TTC549 (cell line): ENCODE data around the gene NPAS3.

ENCODE experiments used
- FAIRE-seq: peaks from 2 replicates; lab custom pipeline; 2012; peaks lifted over from hg19 to GRCh38; lab: Jason Lieb, UNC

The NPAS3 gene

GRCh38 chr14:33186656-33187055, 248.0 kb downstream of the NPAS3 start:
- FAIRE-seq = no peak

DNA sequence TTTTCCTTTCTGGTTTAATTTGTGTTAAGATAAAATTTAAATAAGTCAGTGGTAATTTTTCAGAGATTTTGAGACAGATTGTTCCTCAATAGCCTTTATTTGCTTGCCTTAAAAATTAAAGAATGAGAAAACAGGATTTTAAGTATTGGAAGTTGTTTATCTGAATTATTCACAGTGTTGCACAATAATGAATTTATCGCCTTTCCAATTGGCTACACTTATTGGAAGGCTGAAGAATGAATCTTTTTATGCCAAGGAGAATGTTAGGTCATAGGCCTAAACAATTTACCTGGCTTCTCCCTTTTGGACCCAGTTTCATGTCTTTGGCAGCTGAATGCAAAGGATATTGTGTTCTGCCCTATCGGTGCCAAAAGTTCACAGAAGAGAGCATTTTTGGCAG, 250.2 kb downstream of the NPAS3 start:
- FAIRE-seq = no peak

DNA sequence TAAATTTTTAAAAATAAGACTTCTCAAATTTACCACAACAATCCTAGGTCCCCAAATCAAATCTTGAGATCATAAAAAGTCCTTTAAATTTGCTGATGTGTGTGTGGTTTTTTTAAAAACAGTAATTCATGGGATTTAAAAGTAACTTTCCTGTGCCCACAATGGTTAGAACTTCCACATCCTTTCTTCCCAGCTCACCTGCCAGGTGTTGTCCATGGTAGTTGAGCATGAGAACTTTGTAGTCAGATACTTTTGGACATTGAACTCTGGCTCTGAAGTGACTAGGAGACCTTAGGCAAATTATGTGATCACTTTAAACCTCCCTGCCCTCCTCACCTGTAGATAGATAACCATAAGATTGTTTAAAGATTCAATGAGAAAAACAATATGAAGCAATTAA, 253.2 kb downstream of the NPAS3 start:
- FAIRE-seq = no peak

GRCh38 chr14:33194551-33194950, 255.9 kb downstream of the NPAS3 start:
- FAIRE-seq = no peak

DNA sequence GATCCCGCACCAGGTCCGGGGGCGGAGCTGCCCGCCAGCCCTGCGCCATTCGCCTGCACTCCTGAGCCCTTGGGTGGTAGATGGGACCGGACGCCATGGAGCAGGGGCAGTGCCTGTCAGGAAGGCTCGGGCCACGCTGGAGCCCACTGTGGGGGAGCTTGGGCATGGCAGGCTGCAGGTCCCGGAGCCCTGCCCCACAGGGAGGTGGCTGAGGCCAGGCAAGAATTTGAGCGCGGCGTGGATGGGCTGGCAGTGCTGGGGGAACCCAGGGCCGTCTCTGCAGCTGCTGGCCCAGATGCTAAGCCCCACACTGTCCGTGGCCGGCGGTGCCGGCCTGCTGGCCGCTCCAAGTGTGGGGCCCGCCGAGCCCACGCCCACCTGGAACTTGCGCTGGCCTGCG, 260.0 kb downstream of the NPAS3 start:
- no peak for FAIRE-seq

GRCh38 chr14:33201116-33201515, 262.4 kb downstream of the NPAS3 start:
- no peak for FAIRE-seq

GRCh38 chr14:33206981-33207380, 268.3 kb downstream of the NPAS3 start:
- FAIRE-seq = no peak

GRCh38 chr14:33207467-33208017, 268.9 kb downstream of the NPAS3 start:
- no peak for FAIRE-seq

GRCh38 chr14:33210311-33210710, 271.6 kb downstream of the NPAS3 start:
- no peak for FAIRE-seq

DNA sequence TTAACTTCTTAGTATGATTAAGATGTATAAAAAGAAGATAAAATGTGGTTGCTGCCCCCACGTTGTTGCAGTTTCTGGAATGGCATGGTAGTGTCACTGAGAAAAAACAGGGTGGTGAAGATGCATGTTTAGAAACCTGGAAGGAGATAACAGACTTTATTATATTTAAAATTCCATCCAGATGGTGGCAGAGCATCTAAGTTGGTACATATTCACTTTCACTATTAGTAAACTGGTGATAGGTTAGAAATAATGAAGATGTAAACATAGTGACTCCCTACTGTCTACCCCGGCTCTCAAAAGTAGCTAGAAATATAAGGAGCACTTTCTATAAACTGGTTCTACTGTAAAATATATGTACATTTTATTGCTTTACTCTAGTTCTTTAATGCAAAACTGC, 279.3 kb downstream of the NPAS3 start:
- FAIRE-seq = no peak

- FAIRE-seq = no peak
Observed at GRCh38 chr14:33219957-33220356, 281.3 kb downstream of the NPAS3 start.

GRCh38 chr14:33229269-33229929, 290.7 kb downstream of the NPAS3 start:
- no peak for FAIRE-seq

DNA sequence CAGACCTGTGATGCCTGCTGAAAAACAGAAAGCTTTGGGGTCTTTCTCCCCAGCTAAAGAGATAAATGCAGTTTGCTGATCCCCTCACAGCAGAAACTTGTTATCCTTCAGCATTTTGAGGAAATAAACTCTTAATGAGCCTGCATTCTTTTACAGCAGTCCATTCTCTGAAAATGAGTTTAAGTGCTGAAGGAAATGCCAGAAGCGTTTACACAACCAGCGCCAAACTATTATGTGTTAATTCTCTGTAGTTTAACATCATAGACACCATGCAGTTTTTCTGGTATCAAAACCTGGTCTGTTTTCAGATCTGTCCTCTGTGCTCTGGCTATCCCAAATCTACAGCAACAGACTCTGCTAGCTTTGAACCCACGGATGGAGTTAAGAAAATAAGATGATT, 291.3 kb downstream of the NPAS3 start:
- no peak for FAIRE-seq

DNA sequence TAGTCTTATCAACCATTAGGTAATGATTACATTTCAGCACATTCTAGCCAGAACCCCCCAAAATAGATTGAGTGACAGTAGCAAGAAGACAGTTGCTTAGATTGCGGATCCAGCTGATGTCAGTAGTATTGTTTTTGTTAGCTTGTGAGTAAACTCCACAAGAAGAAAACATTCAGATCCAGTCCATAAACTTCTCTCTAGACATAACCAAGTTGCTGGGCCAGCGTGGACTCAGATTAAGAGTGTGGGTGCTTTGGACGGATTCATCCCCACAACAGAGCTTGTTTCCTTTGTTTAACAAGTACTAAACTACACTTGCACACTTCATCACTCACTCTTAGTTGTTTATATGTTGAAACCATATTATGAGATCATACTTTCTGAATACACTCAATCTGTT, 293.4 kb downstream of the NPAS3 start:
- no peak for FAIRE-seq

GRCh38 chr14:33237115-33237740, 298.5 kb downstream of the NPAS3 start:
- no peak for FAIRE-seq

DNA sequence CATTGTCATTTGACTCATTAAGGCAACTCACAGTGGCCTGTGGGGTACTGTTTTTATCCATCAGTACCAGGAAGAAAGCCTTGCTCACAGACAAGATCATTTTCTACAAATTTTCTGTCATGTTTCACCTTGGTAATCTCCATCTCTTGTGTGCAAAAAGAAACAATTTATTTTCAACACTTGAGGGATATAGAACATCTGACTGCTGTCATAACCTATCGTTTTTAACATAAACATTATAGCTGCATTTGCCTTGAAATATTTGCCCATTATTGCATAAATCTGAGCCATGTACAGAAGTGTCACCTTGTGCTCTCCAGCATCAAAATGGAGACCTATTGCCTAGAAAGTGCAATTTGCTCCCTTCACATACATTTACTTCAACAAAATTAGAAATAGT, 300.8 kb downstream of the NPAS3 start:
- no peak for FAIRE-seq

GRCh38 chr14:33240466-33240865, 301.8 kb downstream of the NPAS3 start:
- FAIRE-seq = no peak

- FAIRE-seq = no peak
Observed at GRCh38 chr14:33241331-33241730, 302.7 kb downstream of the NPAS3 start.

DNA sequence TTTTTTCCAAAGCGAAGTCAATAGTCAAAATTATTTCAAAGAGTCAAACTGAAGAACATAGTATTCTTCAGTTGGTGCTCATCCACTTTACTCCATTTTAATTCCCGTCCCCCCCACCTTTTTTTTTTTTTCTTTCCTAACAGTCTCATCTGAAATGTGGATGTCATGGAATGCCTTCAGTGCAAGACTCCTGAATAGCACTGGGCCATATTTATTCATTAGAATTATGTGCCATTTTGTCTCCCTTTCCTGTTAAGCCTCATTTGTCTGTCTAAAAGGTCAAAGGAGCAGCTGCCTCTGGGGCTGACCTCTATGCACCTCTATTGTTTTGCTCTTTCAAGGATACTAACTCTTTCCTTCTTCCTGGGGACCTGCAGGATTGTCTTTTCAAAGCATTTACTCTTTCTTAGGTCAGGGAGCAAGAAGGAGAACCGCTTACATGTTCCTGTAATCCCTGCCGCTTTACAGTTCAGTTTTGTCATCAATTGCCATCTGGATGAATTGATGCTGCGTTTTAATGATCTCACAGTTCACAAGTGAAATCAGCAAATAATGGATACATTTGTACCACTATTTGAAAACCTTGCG, 310.6 kb downstream of the NPAS3 start:
- FAIRE-seq = no peak

DNA sequence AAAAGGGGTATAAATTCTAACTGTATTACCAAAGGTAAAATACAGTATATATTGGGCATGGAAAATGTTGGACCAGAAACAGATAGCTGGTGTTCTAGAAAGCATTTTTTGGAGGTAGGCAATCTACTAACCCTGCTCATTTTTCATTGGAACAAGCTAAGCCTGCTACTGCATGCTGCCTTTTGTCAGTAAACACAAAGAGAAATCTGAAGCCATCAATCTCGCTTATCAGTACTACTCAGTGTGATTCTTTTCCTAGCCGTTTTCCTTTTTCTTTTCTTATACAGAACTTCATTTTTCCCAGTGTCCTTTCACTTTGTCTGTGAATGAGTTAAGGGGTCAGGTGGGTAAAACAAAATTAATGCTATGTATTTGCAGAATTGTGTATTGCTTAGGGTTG, 312.3 kb downstream of the NPAS3 start:
- FAIRE-seq = no peak

DNA sequence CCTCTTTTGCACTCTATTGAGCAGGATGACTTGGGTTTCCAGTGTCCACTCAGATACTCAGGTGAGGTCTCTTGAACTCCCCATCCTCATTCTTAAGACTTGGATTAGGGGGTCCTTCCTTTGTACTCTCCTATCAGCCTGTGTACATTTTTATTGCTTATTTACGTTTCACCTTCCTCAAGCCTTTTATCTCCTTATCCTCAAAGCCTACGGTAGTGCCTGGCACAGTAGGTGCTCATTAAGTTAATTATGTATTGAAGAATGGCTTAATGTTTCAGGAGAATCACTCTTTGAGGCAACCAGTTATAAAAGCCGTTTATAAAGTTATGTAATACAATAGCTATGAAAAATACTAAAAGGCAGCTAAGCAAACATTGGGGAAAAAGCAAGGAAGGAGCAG, 315.7 kb downstream of the NPAS3 start:
- FAIRE-seq = no peak

DNA sequence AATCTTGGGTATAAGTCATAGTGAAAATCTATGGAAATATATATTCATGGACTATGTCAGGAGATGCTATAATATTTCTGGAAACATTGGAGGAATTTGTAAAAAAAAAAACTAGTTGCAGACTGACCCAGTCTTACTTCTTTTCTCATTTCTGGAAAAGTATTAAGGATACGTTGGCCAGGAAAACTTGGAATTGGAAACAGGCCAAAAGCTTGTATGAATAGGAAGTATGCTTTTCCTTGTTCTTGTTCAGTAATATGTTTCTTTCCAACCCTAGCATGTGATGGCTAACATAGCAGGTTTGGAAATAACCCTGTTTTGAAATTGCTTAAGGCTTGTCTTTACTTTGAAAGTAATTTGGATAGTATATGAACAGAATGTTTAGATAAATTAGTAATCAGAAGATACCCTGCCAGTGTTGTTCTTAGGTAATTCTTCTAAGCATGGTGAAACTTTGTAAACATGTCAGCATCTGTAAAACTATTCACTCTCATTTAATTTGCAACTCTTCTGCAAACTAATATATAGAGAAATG, 316.2 kb downstream of the NPAS3 start:
- FAIRE-seq = no peak

DNA sequence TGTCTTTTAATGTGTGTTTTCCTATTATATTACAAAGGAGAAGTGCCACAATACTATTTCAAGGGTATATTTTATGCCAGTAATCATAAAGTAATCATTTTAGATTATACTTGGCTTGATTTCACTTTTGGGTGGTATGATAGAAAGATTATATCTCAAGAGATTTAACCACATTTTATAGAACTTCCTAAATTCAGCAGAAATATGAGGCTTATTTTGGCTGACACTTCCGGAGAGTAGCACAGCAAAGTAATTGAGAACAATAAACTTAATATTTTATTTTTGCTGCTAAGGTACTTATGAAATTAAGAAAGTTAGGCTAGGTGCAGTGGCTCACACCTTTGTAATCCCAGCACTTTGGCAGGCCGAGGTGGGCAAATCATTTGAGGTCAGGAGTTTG, 319.1 kb downstream of the NPAS3 start:
- no peak for FAIRE-seq
